Fibroblast of villous mesenchyme (primary cell): ENCODE results near the gene CEACAM7. TPM values are rescaled to one million over a fixed set of nuclear protein-coding genes. Genes with fewer than 3 reads are reported as not detected.

ENCODE experiments used
- DNase-seq: peaks from one replicate; pipeline ENCODE4 v3.0.0-alpha.2; 2010; ENCODE audit warnings: low read depth
- H3K4me3 ChIP-seq: 2 replicates; pipeline ENCODE4 v1.5.1; 2011; ENCODE audit warnings: low read depth, mild to moderate bottlenecking, low read length
- total RNA-seq: library from RNA; depleted of rRNA; stranded (reverse); fragments of >200 nt; gene quantifications from 2 replicates; pipeline ENCODE4 v1.2.3, GENCODE V29; 2012
- TF ChIP-seq, protein P1 (sequence below): IDR thresholded peaks from 2 replicates; pipeline ENCODE4 v1.5.1; 2012; ENCODE audit warnings: low read depth, mild to moderate bottlenecking, low read length; ENCODE audit not compliant: insufficient read depth

Gene CEACAM7
- total RNA-seq, 1 donor = not detected

DNA sequence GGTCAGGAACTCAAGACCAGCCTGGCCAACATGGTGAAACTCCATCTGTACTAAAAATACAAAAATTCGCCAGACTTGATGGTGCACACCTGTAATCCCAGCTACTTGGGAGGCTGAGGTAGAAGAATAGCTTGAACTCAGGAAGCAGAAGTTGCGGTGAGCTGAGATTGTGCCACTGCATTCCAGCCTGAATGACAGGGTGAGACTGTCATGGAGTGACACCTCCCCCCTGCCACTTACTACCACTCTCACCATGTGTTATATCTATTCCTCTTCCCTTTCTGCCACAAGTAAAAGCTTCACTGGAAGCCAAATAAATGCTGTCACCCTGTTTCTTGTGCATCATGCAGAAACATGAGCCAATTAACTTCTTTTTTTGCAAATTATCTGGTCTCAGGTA is 50.6 kb downstream of the CEACAM7 start:
- TF ChIP-seq, protein P1, sequence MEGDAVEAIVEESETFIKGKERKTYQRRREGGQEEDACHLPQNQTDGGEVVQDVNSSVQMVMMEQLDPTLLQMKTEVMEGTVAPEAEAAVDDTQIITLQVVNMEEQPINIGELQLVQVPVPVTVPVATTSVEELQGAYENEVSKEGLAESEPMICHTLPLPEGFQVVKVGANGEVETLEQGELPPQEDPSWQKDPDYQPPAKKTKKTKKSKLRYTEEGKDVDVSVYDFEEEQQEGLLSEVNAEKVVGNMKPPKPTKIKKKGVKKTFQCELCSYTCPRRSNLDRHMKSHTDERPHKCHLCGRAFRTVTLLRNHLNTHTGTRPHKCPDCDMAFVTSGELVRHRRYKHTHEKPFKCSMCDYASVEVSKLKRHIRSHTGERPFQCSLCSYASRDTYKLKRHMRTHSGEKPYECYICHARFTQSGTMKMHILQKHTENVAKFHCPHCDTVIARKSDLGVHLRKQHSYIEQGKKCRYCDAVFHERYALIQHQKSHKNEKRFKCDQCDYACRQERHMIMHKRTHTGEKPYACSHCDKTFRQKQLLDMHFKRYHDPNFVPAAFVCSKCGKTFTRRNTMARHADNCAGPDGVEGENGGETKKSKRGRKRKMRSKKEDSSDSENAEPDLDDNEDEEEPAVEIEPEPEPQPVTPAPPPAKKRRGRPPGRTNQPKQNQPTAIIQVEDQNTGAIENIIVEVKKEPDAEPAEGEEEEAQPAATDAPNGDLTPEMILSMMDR = no peak
- no peak overlapping the region for H3K4me3 ChIP-seq
- no peak for DNase-seq

DNA sequence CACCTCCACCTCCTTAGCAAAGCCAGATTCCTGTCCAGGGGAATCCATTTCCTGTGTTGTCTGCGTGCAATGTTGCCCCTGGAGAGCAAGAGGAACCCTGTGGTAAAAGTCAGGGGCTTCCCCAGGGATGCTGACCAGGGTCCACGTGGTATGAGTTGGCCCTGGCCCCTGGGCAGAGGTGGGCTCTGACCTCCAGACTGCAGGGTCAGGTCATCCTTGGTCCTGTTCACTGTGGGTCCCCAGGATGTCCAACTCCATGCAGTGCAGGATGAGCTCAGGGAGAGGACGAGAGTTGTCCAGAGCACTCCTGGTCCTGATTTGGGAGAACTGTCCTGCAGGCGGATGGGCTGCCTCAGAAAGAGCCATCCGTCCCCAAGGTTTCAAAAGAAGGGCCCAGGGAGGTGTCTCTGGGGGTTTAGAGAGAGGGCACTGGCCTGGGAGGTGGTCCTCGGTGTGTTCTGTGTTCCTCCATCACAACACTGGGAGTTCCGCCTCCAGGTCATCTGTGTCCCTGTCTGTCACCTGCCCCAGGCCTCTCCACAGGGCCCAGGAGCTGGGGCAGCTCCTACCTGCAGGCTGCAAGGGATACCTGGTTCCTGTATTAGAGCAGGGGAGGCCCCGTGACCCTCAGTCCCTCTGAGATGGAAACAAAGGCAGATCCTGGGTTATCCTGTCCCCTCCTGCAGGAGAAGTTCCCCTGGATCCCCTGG is 59.9 kb downstream of the CEACAM7 start:
- H3K4me3 ChIP-seq = no peak overlapping the region
- TF ChIP-seq, protein P1 = no peak
- DNase-seq = no peak

DNA sequence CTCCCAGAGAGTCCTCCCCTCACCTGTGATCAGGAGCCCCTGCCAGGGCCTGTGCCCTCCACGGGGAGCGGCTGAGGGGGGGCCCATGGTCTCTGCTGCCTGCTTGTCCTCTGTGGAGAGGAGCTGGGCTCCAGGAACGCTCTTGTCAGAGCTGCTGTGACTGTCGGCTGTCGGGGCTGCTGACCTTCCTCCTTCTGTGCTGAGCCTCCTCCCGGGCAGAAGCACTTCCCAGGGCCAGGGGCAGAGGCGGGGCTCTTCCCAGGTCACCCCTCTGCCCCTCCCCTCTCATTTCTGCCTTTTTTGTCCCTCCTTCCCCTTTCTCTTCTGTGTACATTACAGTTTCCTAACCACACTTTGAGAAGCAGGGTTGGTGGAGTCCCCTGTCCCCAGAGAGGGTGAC is 61.2 kb downstream of the CEACAM7 start, which contains the start of gene CEACAM4:
CEACAM4 (minus strand) TSS at position 198 of the 400 bp plus-strand sequence; CDS start at position 87, 111 bp downstream.
- TF ChIP-seq, protein P1 = no peak
- no peak within 1 kb of the TSS for H3K4me3 ChIP-seq
- no peak for DNase-seq

DNA sequence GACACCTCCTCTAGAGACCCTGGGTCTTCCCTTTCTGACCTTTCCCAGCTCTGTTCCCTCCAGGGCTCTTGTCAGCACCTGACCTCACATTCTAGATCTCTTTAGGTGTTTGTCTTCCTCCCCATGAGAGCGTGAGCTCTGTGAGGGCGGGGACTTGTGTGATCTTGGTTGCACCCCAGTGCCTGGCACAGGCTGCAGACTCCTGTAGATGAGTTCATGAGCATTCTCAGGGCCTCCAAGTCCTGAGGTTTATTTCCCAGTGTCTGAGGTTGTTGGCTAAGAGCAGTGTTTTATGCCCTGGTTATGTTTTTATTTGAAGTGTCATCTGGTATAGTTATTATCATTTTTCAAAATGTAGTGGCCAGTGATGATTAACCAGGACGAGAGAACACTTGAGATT is 61.8 kb downstream of the CEACAM7 start:
- TF ChIP-seq, protein P1 = no peak

DNA sequence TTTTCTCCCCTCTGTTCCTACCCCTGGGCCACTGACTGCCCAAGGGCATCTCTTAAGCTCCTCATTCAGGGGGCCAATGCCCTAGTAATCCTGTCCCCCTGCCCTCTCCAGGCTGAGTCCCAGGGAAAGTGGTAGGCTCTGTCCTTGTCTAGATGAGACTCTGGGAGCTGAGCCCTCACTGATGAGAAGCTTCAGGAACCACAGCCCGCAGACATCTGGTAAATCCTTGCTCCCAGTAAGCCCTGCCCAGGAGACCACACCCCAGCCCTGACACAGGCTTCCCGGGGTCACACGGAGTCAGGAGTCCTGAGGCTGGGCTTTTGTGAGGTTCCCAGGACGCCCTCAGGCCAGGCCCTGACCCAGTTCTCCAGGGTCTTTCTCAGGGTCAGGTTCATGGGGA is 63.1 kb downstream of the CEACAM7 start:
- TF ChIP-seq, protein P1 = no peak
- DNase-seq = no peak
- no peak overlapping the region for H3K4me3 ChIP-seq

More for the DNA sequence above, 61.8 kb downstream of the CEACAM7 start:
- H3K4me3 ChIP-seq = no peak overlapping the region
- no peak for DNase-seq

DNA sequence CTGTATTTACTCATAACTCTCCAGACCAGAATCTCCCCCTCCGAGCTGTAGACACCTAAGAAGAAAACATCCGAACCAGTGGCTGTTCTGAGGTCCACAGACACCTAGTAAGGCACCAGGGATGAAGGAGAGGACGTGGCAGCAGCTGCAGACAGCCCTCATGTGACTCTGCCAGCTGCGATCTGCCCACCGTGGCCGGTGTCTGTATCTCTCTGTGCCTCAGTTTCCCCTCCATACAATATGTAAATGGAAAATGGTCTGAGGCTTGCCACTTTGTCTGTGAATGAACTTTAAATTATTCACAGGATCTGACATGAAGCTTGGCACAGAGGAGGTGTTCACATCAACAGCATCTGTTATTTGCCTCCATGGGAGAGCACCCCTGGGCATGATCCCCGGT is 63.6 kb downstream of the CEACAM7 start:
- no peak for DNase-seq
- TF ChIP-seq, protein P1 = no peak
- no peak overlapping the region for H3K4me3 ChIP-seq

DNA sequence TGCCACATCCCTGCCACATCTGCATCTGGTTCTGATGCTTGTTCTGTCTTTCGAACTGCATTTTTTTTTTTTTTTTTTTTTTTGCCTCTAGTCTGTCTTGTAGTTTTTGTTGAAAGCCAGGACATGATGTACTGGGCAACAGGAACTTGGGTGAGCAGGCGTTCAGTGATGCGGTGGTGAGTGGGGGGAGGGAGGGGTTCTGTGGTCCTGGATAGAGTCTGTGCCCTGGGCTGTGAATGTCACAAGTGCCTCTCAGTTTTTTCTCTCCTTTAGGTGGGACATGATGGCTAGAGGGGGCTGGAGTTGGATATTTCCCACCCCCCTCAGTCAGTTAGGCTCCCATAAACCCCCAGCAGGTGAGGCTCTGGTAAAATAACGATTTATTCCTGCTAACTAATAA is 64.7 kb downstream of the CEACAM7 start:
- no peak for DNase-seq
- TF ChIP-seq, protein P1 = no peak

More for the DNA sequence above, 64.7 kb downstream of the CEACAM7 start:
- H3K4me3 ChIP-seq = no peak overlapping the region
